Measurements from ENCODE around the gene ICA1. TPM values are rescaled to one million over a fixed set of nuclear protein-coding genes. Genes with fewer than 3 reads are reported as not detected.

ICA1 gene
- total RNA-seq, 6 experiments from 2014 or later, result not detected

DNA sequence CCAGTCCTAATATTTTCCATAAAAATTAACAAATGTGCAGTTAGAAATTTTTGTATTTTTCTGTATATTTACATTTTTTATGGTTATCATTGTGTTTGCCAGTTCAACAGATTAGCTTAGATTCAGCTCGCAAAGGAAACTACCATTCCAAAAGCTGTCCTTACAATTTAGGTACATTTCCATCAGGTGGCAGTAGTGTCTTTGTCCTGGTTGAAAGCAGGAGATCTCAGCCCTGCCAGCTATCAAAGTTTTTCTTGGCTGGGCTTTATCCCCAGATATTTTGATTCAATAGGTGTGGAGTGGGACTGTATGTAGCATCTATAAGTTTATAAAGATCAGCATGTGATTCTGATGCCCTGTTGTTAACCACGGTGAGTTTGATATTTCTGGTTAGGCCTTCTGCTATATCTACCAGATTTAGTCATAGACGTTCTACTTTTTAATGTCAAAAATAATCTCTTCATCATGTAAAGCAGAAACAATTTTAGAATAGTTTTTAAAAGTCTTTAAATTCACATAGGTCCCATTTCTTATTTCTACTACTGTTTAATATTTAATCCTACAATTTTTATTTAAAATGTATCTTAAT lies 15.5 kb upstream of the ICA1 start:
- TF ChIP-seq, protein P1, sequence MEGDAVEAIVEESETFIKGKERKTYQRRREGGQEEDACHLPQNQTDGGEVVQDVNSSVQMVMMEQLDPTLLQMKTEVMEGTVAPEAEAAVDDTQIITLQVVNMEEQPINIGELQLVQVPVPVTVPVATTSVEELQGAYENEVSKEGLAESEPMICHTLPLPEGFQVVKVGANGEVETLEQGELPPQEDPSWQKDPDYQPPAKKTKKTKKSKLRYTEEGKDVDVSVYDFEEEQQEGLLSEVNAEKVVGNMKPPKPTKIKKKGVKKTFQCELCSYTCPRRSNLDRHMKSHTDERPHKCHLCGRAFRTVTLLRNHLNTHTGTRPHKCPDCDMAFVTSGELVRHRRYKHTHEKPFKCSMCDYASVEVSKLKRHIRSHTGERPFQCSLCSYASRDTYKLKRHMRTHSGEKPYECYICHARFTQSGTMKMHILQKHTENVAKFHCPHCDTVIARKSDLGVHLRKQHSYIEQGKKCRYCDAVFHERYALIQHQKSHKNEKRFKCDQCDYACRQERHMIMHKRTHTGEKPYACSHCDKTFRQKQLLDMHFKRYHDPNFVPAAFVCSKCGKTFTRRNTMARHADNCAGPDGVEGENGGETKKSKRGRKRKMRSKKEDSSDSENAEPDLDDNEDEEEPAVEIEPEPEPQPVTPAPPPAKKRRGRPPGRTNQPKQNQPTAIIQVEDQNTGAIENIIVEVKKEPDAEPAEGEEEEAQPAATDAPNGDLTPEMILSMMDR (IDR thresholded peaks at IDR 0.05), result no peak
- Mint-ChIP-seq H3K36me3 (ENCODE audit: low read depth) (no peaks in the 10 kb centered on the region), H3K27me3 (ENCODE audit: insufficient read depth) (peaks cover 4% of the 10 kb centered on the region; the same call in 1 of the 2 replicates), H3K27ac (no peak overlapping the region), H3K9me3 (no peaks in the 10 kb centered on the region), H3K4me3 (no peak overlapping the region), H3K4me1 (ENCODE audit: low read depth) (no peaks in the 10 kb centered on the region)
- DNase-seq, result no peak

DNA sequence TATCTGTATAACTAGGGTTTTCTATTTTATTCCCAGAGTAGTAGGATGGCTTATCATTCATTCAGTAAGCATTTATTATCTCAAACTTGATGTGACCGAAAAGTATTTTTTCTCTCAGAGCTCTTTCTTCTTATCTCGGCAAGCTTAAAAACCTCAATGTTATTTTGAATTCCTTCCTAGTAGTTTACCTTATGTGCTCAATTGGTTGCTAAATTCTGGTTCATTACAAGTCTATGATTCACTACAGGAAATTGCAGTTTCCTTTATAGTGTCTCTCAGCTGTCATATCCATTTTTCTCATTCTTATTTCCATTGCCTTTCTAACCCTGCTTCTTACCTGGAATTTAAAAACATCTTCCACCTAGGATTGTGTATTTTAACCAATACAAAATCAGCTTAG lies 12.6 kb upstream of the ICA1 start:
- Mint-ChIP-seq H3K9me3 (no peaks in the 10 kb centered on the region), H3K27me3 (ENCODE audit: insufficient read depth) (peaks cover 4% of the 10 kb centered on the region; the same call in 1 of the 2 replicates), H3K36me3 (ENCODE audit: low read depth) (no peaks in the 10 kb centered on the region), H3K4me1 (ENCODE audit: low read depth) (no peaks in the 10 kb centered on the region), H3K4me3 (no peak overlapping the region), H3K27ac (no peak overlapping the region)
- DNase-seq, result no peak
- TF ChIP-seq, protein P1 (IDR thresholded peaks at IDR 0.05), result no peak

DNA sequence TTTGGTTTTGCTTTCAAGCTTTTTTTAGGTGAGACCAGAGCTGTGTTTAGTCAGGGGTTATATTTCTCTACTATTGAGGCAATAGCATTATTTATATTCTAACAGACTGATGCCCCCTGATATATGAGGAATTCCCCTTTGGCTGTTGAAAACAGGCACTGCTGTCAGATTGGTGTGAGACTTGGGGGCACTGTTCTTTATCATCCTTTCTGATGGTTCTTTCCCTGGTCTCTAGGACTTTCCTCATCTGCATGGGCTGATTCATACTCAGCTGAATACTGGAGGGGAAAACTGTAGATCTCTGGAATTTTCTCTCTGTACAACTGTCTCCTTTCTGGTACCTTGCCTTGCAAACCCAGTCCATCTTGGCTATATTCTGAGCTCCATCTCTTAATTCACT lies 10.0 kb upstream of the ICA1 start:
- no peak for DNase-seq
- TF ChIP-seq, protein P1 (IDR thresholded peaks at IDR 0.05), result no peak
- H3K9me3 Mint-ChIP-seq, result no peaks in the 10 kb centered on the region
- no peak overlapping the region for H3K27ac Mint-ChIP-seq
- no peaks in the 10 kb centered on the region for H3K4me1 Mint-ChIP-seq (ENCODE audit: low read depth)
- H3K27me3 Mint-ChIP-seq (ENCODE audit: insufficient read depth), result peaks cover 7% of the 10 kb centered on the region; the same call in 1 of the 2 replicates
- H3K36me3 Mint-ChIP-seq (ENCODE audit: low read depth), result no peaks in the 10 kb centered on the region
- H3K4me3 Mint-ChIP-seq, result no peak overlapping the region

DNA sequence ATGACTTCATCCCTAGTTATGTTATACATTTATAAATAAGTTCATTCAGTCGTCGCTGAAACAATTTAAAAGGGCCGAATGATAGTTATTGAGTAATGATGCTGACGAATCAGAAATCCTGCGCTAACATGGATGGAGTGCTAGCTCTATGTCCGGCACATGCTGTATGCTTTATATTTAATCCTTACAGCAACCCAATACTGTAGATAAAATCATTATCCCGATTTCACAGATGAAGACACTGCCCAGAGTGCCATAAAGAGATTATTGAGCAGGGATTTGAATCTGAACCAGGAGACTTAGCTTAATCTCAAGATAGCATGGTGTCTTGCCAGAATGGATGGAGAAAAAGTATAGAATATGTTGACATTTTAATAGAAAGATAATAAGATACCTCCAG lies 1.1 kb upstream of the ICA1 start:
- peaks cover 21% of the 10 kb centered on the region for H3K27me3 Mint-ChIP-seq (ENCODE audit: insufficient read depth)
- H3K4me3 Mint-ChIP-seq, result no peak overlapping the region
- DNase-seq, result no peak
- no peaks in the 10 kb centered on the region for H3K36me3 Mint-ChIP-seq (ENCODE audit: low read depth)
- no peaks in the 10 kb centered on the region; the same call in 1 of the 2 replicates for H3K9me3 Mint-ChIP-seq
- TF ChIP-seq, protein P1 (IDR thresholded peaks at IDR 0.05), result no peak
- no peak overlapping the region for H3K27ac Mint-ChIP-seq
- H3K4me1 Mint-ChIP-seq (ENCODE audit: low read depth), result no peaks in the 10 kb centered on the region

DNA sequence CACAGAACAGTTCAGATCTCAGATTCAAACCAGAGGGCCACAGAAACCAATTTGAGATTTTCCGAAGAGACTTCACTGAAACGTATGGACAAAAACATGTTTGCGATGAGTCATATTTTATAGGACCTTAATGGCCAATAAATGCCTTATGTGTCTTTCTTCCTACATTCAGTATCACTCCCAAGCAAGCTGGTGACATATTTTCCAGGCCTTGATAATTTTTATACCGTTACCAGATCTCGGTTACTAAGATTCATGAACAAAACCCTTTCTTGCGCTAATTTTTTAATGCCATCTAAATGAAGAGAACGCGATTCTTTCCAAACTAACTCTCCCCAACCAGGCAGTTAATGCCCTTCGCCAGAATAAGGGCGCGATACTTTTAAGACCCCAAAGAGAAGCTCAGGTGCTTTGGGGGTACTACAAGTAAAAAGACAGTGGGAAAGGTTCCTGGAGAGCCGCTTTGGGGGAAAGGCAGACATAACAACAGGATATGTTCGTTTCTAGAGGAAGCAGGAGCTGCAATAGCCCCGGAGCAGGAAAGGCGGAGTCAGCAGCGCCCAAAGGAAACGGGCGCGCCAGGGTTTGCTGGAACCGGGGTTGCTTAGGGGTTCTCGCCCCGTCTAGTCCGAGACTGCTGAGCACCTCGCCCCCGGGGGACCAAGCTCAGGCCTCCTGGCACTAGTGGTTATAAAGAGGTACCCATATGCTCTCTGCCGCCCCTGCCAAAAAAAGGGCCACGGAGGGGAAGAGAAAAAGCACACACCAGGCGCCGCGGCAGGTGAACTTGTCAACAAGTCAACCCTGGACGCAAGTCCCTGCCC lies 884 bp downstream of the ICA1 start:
- peaks cover 18% of the 10 kb centered on the region for H3K27me3 Mint-ChIP-seq (ENCODE audit: insufficient read depth)
- no peaks in the 10 kb centered on the region for H3K4me1 Mint-ChIP-seq (ENCODE audit: low read depth)
- no peak overlapping the region for H3K4me3 Mint-ChIP-seq
- no peak for DNase-seq
- no peaks in the 10 kb centered on the region; the same call in 1 of the 2 replicates for H3K9me3 Mint-ChIP-seq
- H3K27ac Mint-ChIP-seq, result no peak overlapping the region
- no peaks in the 10 kb centered on the region for H3K36me3 Mint-ChIP-seq (ENCODE audit: low read depth)
- TF ChIP-seq, protein P1 (IDR thresholded peaks at IDR 0.05), result no peak
